Ovary (tissue), 3 donors: ENCODE measurements around the gene OR2T29.

Experiments
- CTCF ChIP-seq, 3 donors: fragments of 450-650 bp in 2 of 3; fragments of 200-600 bp in 1 of 3; IDR thresholded peaks; one replicate each; pipeline versions ENCODE4 v1.5.1 to v1.8.0; 2016 to 2022; ENCODE audit warnings: antibody characterized with exemption in 3 of 3, mild to moderate bottlenecking in 1 of 3
- EP300 ChIP-seq: sonication (generic); formaldehyde crosslinking; IDR thresholded peaks from one replicate; pipeline ENCODE4 v1.6.1; 2017; ENCODE audit warnings: antibody characterized with exemption
- donor health status: DM: no; HTN: no; CAD: no.

GRCh38 chr1:248596615-248597014 is 34.0 kb upstream of the OR2T29 start:
- TF ChIP-seq CTCF (IDR thresholded peaks at IDR 0.05) (no peak), EP300 (no peak)
